AG09309 (cell line): ENCODE measurements around the gene KIAA0753.

Experiments
- DNase-seq: peaks from one replicate; pipeline ENCODE4 v3.0.0-alpha.2; 2010; ENCODE audit warnings: low read depth
- H3K4me3 ChIP-seq: 2 replicates; pipeline ENCODE4 v1.5.1; 2011; ENCODE audit warnings: mild to moderate bottlenecking, low read depth, low read length, moderate library complexity; ENCODE audit not compliant: control insufficient read depth
- TF ChIP-seq, protein P1 (sequence below): IDR thresholded peaks from 2 replicates; pipeline ENCODE4 v1.5.1; 2011; ENCODE audit warnings: mild to moderate bottlenecking, low read depth, low read length, inconsistent platforms; ENCODE audit not compliant: insufficient read depth, control insufficient read depth; ENCODE audit errors: missing control alignments

KIAA0753 gene

DNA sequence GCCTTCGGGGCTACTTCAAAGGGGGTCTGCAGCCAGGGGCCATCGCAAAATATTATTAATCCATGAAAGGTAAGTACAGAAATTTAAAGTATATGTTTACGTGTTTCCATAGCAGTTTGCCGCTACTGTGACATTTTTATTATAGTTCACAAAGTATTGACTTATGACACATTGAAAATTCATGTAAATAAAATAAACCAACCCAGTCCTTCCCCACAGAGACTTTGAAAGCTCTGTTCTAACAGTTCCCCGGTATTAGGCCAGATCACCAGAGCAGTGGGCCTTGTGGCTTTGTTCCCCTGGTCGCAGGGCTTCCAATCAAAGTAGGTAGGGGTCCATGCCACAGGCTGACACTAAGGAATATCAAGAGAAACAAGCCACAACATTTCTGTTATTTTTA is 13.9 kb downstream of the KIAA0753 start:
- TF ChIP-seq, protein P1, sequence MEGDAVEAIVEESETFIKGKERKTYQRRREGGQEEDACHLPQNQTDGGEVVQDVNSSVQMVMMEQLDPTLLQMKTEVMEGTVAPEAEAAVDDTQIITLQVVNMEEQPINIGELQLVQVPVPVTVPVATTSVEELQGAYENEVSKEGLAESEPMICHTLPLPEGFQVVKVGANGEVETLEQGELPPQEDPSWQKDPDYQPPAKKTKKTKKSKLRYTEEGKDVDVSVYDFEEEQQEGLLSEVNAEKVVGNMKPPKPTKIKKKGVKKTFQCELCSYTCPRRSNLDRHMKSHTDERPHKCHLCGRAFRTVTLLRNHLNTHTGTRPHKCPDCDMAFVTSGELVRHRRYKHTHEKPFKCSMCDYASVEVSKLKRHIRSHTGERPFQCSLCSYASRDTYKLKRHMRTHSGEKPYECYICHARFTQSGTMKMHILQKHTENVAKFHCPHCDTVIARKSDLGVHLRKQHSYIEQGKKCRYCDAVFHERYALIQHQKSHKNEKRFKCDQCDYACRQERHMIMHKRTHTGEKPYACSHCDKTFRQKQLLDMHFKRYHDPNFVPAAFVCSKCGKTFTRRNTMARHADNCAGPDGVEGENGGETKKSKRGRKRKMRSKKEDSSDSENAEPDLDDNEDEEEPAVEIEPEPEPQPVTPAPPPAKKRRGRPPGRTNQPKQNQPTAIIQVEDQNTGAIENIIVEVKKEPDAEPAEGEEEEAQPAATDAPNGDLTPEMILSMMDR = no peak
- no peak for DNase-seq
- H3K4me3 ChIP-seq = no peak overlapping the region

DNA sequence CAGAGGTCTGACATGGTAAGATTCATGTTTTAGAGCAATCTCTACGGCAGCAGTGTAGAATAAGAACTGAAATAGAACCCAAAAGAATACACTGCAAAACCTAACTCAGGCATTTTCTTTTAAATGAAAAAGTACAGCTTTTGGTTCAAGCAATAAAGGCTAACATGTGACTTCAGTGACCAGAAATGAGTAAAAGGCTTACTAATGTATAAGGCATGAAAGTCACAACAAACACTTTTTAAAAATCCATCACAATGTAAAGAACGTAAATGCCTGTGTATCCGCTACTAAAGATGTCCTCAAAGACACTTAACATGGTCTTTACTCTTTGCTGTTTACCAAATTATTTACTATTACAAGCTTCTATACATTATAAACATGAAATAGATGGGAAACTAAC is 16.6 kb downstream of the KIAA0753 start:
- no peak for DNase-seq
- H3K4me3 ChIP-seq = no peak overlapping the region
- TF ChIP-seq, protein P1 = no peak

DNA sequence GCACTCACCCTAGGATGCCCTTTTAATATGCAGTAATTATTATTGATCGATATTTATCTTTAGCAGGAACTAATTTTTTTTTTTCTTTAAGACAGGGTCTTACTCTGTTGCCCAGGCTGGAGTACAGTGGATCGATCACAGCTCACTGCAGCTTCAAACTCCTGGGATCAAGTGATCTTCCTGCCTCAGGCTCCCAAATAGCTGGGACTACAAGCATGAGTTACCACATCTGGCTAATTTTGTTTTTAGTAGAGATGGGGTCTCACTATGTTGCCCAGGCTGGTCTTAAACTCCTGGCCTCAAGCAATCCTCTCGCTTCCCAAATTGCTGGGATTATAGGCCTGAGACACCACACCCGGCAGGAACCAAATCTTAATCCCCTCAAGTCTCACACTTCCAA is 29.3 kb downstream of the KIAA0753 start:
- TF ChIP-seq, protein P1 = no peak
- no peak for DNase-seq
- no peak overlapping the region for H3K4me3 ChIP-seq

DNA sequence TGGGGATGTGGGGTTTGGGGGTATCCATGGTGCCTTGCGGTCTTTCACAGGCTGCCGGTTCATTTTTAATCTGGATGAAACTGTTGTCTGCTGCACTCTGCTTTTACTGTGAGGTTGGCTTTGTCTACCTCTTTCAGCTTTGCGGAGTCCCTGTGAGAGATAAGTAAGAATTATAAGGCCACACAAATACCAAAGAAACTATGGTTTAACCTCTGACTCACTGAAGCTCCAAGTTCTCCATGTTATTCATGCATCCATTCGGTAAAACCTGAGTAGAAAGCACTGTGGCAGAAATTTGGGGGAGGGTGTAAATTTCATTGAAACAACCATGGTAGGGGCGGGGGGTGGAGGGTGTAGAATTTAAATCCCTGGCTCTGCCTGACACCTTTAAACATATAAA is 30.5 kb downstream of the KIAA0753 start:
- TF ChIP-seq, protein P1 = no peak
- no peak overlapping the region for H3K4me3 ChIP-seq
- DNase-seq = no peak

DNA sequence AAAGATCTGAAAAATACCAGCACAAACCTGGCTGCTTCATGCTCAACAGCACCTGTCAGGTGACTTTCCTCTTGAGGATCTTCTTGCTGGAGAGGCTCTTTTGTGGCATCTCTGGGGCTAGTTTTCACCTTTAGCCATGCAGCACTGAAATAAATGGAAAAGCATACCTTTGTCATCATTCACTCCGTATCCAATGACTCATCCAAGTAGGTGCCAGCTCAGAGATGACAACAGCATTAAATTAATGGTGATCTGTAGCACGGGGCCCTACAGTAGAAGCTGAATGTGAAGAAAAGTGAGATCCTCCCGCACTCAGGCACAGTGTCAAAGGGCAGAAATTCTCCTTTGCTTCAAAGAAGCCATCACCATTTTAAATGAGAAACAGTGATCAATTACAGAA is 32.2 kb downstream of the KIAA0753 start:
- DNase-seq = no peak
- H3K4me3 ChIP-seq = no peak overlapping the region
- TF ChIP-seq, protein P1 = no peak

DNA sequence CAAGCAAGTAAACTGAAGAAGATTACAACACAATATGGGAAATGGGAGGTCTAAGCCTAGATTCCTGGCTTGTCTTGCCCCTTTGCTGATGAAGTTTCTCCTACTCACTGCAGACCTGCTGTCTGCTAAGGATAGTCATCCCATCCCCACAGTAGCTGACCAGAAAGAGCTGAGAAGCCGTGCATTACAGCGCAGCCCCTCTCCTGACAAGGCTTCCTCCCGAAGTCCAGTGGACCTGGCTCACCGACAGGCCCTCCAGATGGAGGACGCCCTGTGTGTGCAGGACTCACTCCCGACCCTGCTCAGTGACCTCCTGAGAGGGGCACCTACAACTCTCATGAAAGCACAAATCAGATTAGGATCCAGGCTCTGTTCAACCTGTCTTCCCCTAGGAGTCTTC is 35.4 kb downstream of the KIAA0753 start:
- DNase-seq = no peak

DNA sequence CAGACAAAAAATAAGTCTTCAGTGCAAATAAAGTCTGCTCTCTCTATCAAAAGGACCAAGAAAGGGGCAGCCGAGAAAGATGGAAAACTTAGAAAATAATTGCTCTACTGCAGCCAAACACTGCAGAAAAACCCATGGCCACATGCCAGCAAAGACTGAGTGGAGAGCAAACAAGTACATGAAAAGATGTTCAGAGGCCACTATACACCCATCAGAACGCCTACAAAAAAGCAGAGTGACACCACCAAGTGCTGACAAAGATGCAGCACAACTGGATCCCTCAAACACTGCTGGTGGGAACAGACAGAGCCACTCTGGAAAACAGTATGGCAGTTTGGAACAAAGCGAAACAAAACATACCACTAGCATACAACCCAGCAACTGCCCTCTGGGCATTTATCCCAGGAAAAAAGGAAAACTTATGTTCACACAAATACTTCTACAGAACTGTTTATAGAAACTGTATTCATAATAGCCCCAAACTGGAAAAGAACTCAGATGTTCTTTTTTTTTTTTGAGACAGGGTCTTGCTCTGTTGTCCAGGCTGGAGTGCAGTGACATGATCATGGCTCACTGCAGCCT is 36.7 kb downstream of the KIAA0753 start:
- H3K4me3 ChIP-seq = no peak overlapping the region
- DNase-seq = no peak
- TF ChIP-seq, protein P1 = no peak

More for the DNA sequence above, 35.4 kb downstream of the KIAA0753 start:
- TF ChIP-seq, protein P1 = no peak
- no peak overlapping the region for H3K4me3 ChIP-seq
